Activated CD4-positive, alpha-beta T cell treated with anti-CD3 and anti-CD28 coated beads for 36 hours (primary cell): ENCODE data around the gene NDC80. TPM values are rescaled to one million over a fixed set of nuclear protein-coding genes. Genes with fewer than 3 reads are reported as not detected.

Experiments used
- ATAC-seq: fragments of 200-7000 bp; cut with Tn5 transposase; one replicate; pipeline ENCODE4 v1.10.0; 2021; ENCODE audit warnings: mild to moderate bottlenecking, moderate library complexity
- CTCF ChIA-PET: fragments of 350-600 bp; sonication (Branson Sonifier 250); formaldehyde crosslinking; loops from one replicate; lab custom pipeline; 2021; ENCODE audit warnings: antibody characterized with exemption; lab: Charles Lee
- POLR2A ChIA-PET: fragments of 350-600 bp; sonication (Branson Sonifier 250); formaldehyde crosslinking; loops from one replicate; lab custom pipeline; 2021; ENCODE audit warnings: antibody characterized with exemption, inconsistent platforms; lab: Charles Lee
- DNase-seq: peaks from one replicate; pipeline ENCODE4 v3.0.0-alpha.2; 2020
- H3K27ac Mint-ChIP-seq: one replicate; pipeline ENCODE4 v1.8.0; 2021; ENCODE audit warnings: mixed read lengths
- H3K27me3 Mint-ChIP-seq: one replicate; pipeline ENCODE4 v1.8.0; 2021; ENCODE audit warnings: mixed read lengths
- H3K36me3 Mint-ChIP-seq: one replicate; pipeline ENCODE4 v1.8.0; 2021; ENCODE audit warnings: low read depth, mixed read lengths
- H3K4me1 Mint-ChIP-seq: one replicate; pipeline ENCODE4 v1.8.0; 2021; ENCODE audit warnings: mixed read lengths
- H3K4me3 Mint-ChIP-seq: one replicate; pipeline ENCODE4 v1.8.0; 2021; ENCODE audit warnings: mild to moderate bottlenecking, moderate library complexity, mixed read lengths
- H3K9me3 Mint-ChIP-seq: one replicate; pipeline ENCODE4 v1.8.0; 2021; ENCODE audit warnings: low read depth, mixed read lengths
- intact Hi-C, 2 experiments: fragments of 100-400 bp; cut with DNase I in 1 of 2; cut with micrococcal nuclease in 1 of 2; formaldehyde crosslinking; loops; one replicate each; pipeline versions ENCODE4 v1.14.2 to v1.15.1; 2022 to 2024; cut with DNase I, micrococcal nuclease
- total RNA-seq, 2 experiments: library from RNA; stranded (reverse); gene quantifications; one replicate each; pipeline ENCODE4 v1.2.3, GENCODE V29; 2021

The NDC80 gene
- total RNA-seq, 2 experiments from 2014 or later, result 84.7 to 88.5 TPM

DNA sequence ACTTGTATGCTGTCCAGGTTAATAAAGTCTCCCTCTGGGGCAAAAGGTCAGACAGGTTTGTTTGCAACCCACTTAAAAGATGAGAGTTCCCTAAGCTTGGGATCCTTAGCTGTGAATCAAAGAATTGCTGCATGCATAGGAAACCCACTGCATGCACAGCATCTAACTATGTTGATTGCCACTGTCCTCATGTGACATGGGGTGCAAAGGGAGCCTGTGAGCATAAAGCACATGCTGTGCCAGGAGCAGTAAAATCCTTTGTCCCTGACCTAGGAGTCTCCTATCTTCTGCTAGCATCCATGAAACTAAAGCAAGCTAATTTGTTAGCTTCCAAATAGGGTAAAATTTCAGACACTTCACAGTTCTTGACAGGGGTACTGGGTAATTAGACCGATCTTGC is 13.8 kb upstream of the NDC80 start:
- POLR2A ChIA-PET, result interaction anchor here (1.2 kb wide), 1 partner anchor 15 kb away, joined by 3 read pairs; no protein-coding TSS in a partner anchor
- Mint-ChIP-seq H3K4me1 (no peaks in the 10 kb centered on the region), H3K9me3 (no peaks in the 10 kb centered on the region)

DNA sequence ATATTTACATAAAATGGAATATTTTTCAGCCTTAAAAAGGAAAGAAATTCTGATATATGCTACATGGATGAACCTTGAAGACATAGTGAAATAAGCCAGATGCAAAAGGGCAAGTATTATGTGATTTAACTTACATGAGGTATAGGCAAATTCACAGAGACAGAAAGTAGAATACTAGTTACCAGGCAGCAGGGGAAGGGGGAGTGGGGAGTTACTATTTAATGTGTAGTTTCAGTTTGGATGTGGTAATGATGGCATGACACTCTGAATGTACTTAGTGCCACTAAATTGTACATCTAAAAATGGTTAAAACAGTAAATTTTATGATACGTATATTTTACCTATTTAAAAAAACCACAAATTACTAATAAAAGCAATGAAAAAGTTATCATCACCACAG is 12.1 kb upstream of the NDC80 start:
- H3K36me3 Mint-ChIP-seq, result peaks cover 14% of the 10 kb centered on the region
- DNase-seq (no peak), ATAC-seq (no peak)
- ChIA-PET CTCF (no interaction called here), POLR2A (no interaction called here)
- H3K4me3 Mint-ChIP-seq, result no peak overlapping the region
- no peaks in the 10 kb centered on the region for H3K27me3 Mint-ChIP-seq
- intact Hi-C loops, result no loop called here
- H3K27ac Mint-ChIP-seq, result no peak overlapping the region
- no peaks in the 10 kb centered on the region for H3K4me1 Mint-ChIP-seq
- no peaks in the 10 kb centered on the region for H3K9me3 Mint-ChIP-seq

More for the DNA sequence above, 13.8 kb upstream of the NDC80 start:
- no peak for ATAC-seq
- no peak overlapping the region for H3K27ac Mint-ChIP-seq
- intact Hi-C loops, result no loop called here
- H3K27me3 Mint-ChIP-seq, result no peaks in the 10 kb centered on the region
- peaks cover 12% of the 10 kb centered on the region for H3K36me3 Mint-ChIP-seq
- no peak for DNase-seq
- H3K4me3 Mint-ChIP-seq, result no peak overlapping the region
- CTCF ChIA-PET, result interaction anchor here (0.7 to 3.0 kb wide), 2 partner anchors 10 to 33 kb away, joined by 3 to 15 read pairs; no protein-coding TSS in a partner anchor

DNA sequence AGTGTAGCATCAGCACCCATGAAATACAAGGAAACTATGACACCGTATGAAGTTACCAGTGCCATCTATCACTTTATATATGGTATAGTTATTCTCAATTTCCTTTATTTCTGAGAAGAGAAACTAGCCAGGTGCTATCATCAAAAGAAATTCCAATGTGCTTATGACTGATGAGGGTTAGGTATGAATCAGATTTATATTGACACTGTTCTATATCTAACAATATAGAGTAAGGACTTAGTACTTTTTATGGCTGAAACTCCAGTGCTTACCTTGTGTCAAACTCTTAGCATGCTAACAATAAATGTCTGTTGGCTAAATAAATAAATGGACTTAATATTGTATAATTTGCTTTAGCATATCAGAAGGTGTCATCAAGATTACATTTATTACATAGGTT is 7.0 kb upstream of the NDC80 start:
- no peak for DNase-seq
- CTCF ChIA-PET, result no interaction called here
- Mint-ChIP-seq H3K27ac (no peak overlapping the region), H3K4me3 (no peak overlapping the region), H3K9me3 (no peaks in the 10 kb centered on the region), H3K4me1 (peaks cover 34% of the 10 kb centered on the region), H3K27me3 (no peaks in the 10 kb centered on the region), H3K36me3 (peaks cover 32% of the 10 kb centered on the region)
- ATAC-seq, result peak; percentile 63
- POLR2A ChIA-PET, result no interaction called here
- intact Hi-C loops, result no loop called here

DNA sequence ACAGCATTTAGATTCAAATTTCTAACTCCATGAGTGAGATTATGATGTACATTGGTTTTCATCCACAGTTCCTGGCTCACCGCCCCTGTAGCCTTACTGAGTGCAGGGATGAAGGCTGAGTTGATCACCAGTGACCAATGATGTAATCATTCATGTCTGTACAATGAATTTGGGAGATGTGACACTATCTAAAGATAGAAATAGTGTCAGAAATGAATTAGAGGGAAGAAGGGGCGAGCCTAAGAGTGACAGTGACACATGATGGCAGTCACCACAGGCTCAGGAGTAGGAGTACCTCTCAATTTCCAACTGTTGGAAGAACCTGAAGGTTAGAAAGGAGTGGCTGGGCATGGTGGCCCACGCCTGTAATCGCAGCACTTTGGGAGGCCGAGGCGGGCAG is 3.2 kb upstream of the NDC80 start:
- no peak for DNase-seq
- no peak overlapping the region for H3K4me3 Mint-ChIP-seq
- H3K4me1 Mint-ChIP-seq, result peaks cover 51% of the 10 kb centered on the region
- no peaks in the 10 kb centered on the region for H3K9me3 Mint-ChIP-seq
- peaks cover 41% of the 10 kb centered on the region for H3K36me3 Mint-ChIP-seq
- CTCF ChIA-PET, result interaction anchor here (0.7 to 1.8 kb wide), 2 partner anchors 21 to 23 kb away, joined by 3 to 5 read pairs; no protein-coding TSS in a partner anchor
- H3K27me3 Mint-ChIP-seq, result no peaks in the 10 kb centered on the region
- no peak for ATAC-seq
- no peak overlapping the region for H3K27ac Mint-ChIP-seq
- intact Hi-C loops, result no loop called here
- POLR2A ChIA-PET, result interaction anchor here (0.7 kb wide), 1 partner anchor 42 kb away, joined by 4 read pairs; no protein-coding TSS in a partner anchor

DNA sequence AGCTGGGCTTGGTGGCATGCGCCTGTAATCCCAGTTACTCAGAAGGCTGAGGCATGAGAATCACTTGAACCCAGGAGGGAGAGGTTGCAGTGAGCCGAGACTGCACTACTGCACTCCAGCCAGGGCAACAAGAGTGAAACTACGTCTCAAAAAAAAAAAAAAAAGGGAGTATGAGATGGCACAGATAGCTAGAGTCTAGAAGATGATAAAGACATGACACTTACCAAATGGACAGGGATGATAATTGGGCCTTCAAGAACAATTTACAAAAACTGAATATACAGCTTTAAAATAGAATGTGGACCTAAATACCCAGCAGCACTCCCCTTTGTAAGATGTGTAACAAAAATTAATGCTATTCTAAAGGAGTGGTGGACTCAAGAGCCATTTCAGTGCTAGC is 2.8 kb upstream of the NDC80 start:
- intact Hi-C loops, result no loop called here
- Mint-ChIP-seq H3K4me3 (peak overlapping the region; percentile 2), H3K27me3 (no peaks in the 10 kb centered on the region), H3K27ac (no peak overlapping the region), H3K36me3 (peaks cover 44% of the 10 kb centered on the region), H3K9me3 (no peaks in the 10 kb centered on the region), H3K4me1 (peaks cover 55% of the 10 kb centered on the region)
- DNase-seq, result no peak
- ChIA-PET POLR2A (interaction anchor here (0.7 kb wide), 1 partner anchor 42 kb away, joined by 4 read pairs; no protein-coding TSS in a partner anchor), CTCF (interaction anchor here (0.7 kb wide), 1 partner anchor 23 kb away, joined by 3 read pairs; no protein-coding TSS in a partner anchor)
- no peak for ATAC-seq

DNA sequence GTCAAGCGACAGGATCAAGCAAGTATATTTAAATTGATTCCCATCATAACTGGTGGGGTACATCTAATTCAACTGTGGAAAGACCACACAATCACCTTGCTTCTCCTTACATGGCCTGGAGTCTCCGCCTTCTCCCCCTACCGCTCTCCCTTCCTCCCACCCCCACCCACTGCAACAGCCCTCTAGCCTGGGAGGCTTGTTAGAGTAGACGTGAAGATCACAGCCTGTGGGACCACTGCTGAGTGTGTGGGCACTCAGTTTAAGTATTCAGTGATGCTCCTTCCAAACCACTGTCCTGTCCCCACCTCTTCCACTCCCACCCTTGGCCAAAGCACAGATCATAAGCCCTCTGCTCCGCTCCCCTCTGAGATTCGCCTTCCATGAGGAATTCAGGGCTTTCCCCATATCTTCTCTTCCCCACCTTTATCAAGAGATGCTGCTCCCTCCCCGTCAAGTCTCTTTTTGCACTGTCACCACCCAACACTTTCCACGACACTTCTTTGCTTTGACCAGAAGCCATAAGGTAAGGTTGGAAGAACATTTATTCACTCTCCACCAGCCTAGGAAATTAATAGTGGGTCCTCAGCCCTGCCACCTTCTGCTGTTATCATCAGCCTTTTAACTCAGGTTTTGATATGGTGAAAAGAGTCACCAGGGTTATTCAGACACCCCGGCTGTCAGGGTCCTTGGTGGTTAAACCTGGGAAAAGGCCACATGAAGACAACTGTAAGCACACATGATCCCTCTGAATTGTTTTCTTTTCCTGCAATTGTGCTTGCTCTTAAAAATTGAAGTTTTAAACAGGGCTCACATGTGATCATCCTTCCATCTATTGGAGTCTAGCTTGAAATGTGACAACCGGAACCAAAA is 1.8 kb upstream of the NDC80 start:
- ChIA-PET CTCF (no interaction called here), POLR2A (no interaction called here)
- H3K36me3 Mint-ChIP-seq, result peaks cover 48% of the 10 kb centered on the region
- ATAC-seq (no peak), DNase-seq (no peak)
- no peaks in the 10 kb centered on the region for H3K9me3 Mint-ChIP-seq
- intact Hi-C loops, result loop anchor here (2.0 to 5.0 kb wide), 8 partner anchors 73 to 1033 kb away; partner anchors contain the start of genes EMILIN2 (in 1 of the 2) and MYL12B (in 1 of the 2)
- H3K27ac Mint-ChIP-seq, result peak overlapping the region; percentile 24
- no peaks in the 10 kb centered on the region for H3K27me3 Mint-ChIP-seq
- H3K4me1 Mint-ChIP-seq, result peaks cover 57% of the 10 kb centered on the region
- peak overlapping the region; percentile 98 for H3K4me3 Mint-ChIP-seq

DNA sequence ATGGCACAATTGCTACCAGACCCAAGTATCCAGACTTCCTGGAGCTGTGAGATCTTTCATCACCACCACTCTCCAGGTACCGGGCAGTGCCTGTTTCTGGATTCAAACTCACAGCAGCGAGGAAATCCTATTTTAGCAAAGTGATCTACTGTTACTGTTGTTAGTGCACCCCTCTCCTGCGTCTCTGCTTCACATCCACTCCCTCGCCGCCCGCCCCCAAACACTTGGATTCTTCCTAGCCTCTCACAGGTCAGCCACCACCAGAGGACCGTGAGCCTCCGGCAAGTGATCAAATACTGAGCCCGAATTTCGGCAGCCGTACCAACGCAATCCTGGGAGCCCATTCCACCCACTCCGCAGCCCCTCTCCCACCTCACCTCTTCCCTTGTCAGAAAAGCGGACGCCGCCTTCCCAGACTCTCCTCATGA is 571 bp upstream of the NDC80 start:
- no peaks in the 10 kb centered on the region for H3K27me3 Mint-ChIP-seq
- peak overlapping the region; percentile 98 for H3K4me3 Mint-ChIP-seq
- H3K27ac Mint-ChIP-seq, result peak overlapping the region; percentile 95
- H3K9me3 Mint-ChIP-seq, result no peaks in the 10 kb centered on the region
- DNase-seq (peak; percentile 76), ATAC-seq (peak; percentile 67)
- peaks cover 47% of the 10 kb centered on the region for H3K36me3 Mint-ChIP-seq
- intact Hi-C loops, result loop anchor here (1.0 to 5.0 kb wide), 11 partner anchors 71 to 1032 kb away; partner anchors contain the start of genes EMILIN2 (in 1 of the 2), MYL12A (in 1 of the 2), MYL12B (in 1 of the 2) and SMCHD1 (in 1 of the 2)
- ChIA-PET POLR2A (interaction anchor here (0.6 to 1.3 kb wide), 4 partner anchors 35 to 87 kb away, joined by 3 to 5 read pairs (median 5); partner anchors contain the start of gene SMCHD1), CTCF (interaction anchor here (1.0 to 1.7 kb wide), 3 partner anchors 35 to 727 kb away, joined by 3 to 4 read pairs (median 3); no protein-coding TSS in a partner anchor)
- peaks cover 51% of the 10 kb centered on the region for H3K4me1 Mint-ChIP-seq

DNA sequence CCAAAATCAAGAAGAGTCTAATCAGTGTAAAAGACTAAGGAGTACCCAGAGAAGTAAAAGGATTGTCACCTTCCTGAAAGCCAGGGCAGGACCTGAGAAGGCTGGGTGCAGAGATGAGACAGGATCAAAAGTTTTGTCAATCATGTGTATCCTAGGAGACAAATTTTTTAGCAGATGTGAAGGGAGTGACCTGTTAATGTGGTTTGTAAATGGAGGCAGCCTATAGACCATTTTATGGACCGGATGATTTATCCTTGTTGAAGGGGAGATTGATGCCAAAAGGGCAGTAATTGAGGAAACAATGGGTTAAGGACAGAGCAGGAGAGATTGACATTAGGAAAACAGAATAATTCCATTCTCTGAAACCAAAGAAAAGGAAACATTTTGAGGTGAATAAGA is 813 bp downstream of the NDC80 start:
- peak; percentile 23 for DNase-seq
- peak; percentile 45 for ATAC-seq
- Mint-ChIP-seq H3K36me3 (peaks cover 50% of the 10 kb centered on the region), H3K27me3 (no peaks in the 10 kb centered on the region), H3K4me1 (peaks cover 50% of the 10 kb centered on the region), H3K27ac (peak overlapping the region; percentile 95), H3K9me3 (no peaks in the 10 kb centered on the region), H3K4me3 (peak overlapping the region; percentile 98)
- intact Hi-C loops, result loop anchor here (2.0 to 5.0 kb wide), 7 partner anchors 17 to 1030 kb away; partner anchors contain the start of genes EMILIN2 (in 1 of the 2) and MYL12B (in 1 of the 2)
- CTCF ChIA-PET, result interaction anchor here (0.8 to 1.7 kb wide), 5 partner anchors 55 to 726 kb away, joined by 3 to 5 read pairs (median 3); partner anchors contain the start of gene SMCHD1
- POLR2A ChIA-PET, result interaction anchor here (1.1 to 1.3 kb wide), 2 partner anchors 84 to 85 kb away, joined by 3 read pairs; no protein-coding TSS in a partner anchor

DNA sequence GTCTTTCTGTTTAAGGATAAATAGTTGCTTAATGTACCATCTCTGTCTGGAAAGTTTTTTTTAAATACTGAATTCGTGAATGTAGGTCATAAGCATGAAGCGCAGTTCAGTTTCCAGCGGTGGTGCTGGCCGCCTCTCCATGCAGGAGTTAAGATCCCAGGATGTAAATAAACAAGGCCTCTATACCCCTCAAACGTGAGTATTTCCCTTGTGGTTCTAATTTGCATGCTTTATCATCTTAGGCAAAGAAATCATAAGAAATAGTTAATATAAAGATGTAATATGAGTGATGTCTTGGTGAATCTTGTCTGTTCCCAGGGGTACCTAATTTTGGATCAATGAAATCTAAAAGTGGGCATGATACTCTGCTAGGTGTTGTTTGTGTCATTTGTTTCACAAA is 1.5 kb downstream of the NDC80 start:
- Mint-ChIP-seq H3K27ac (peak overlapping the region; percentile 95), H3K4me3 (peak overlapping the region; percentile 98), H3K27me3 (no peaks in the 10 kb centered on the region), H3K9me3 (no peaks in the 10 kb centered on the region), H3K36me3 (peaks cover 52% of the 10 kb centered on the region), H3K4me1 (peaks cover 48% of the 10 kb centered on the region)
- ATAC-seq, result no peak
- intact Hi-C loops, result loop anchor here (2.0 to 5.0 kb wide), 7 partner anchors 16 to 1029 kb away; partner anchors contain the start of genes EMILIN2 (in 1 of the 2) and MYL12B (in 1 of the 2)
- CTCF ChIA-PET, result interaction anchor here (1.1 to 2.1 kb wide), 2 partner anchors 16 to 36 kb away, joined by 3 to 7 read pairs; no protein-coding TSS in a partner anchor
- no peak for DNase-seq
- POLR2A ChIA-PET, result interaction anchor here (0.5 to 1.1 kb wide), 2 partner anchors 30 to 84 kb away, joined by 3 to 4 read pairs; no protein-coding TSS in a partner anchor

DNA sequence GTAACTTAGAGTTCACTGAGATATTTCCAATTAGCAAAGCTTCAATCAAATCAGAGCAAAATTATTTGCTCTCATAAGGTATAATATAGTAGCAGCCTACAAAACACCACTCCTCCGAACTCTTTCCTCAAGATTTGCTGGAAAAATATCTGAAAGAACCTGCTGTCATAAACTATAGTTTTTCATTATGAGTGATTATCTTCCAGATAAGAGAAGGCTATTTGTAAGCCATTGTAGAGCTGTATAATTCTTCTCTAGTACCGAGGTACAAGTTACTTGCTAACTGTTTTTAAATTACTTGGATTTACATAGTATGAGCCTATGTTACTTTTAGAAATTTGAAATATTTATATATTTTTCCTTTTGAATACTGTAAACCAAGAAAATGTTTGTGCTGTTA is 2.1 kb downstream of the NDC80 start:
- Mint-ChIP-seq H3K27ac (peak overlapping the region; percentile 18), H3K36me3 (peaks cover 55% of the 10 kb centered on the region), H3K9me3 (no peaks in the 10 kb centered on the region), H3K4me3 (peak overlapping the region; percentile 98), H3K4me1 (peaks cover 48% of the 10 kb centered on the region), H3K27me3 (no peaks in the 10 kb centered on the region)
- no peak for ATAC-seq
- no peak for DNase-seq
- CTCF ChIA-PET, result interaction anchor here (1.0 to 2.1 kb wide), 7 partner anchors 15 to 236 kb away, joined by 3 to 7 read pairs (median 4); no protein-coding TSS in a partner anchor
- intact Hi-C loops, result loop anchor here (2.0 to 5.0 kb wide), 7 partner anchors 15 to 1029 kb away; partner anchors contain the start of genes EMILIN2 (in 1 of the 2) and MYL12B (in 1 of the 2)
- POLR2A ChIA-PET, result interaction anchor here (0.5 to 1.1 kb wide), 3 partner anchors 29 to 300 kb away, joined by 3 to 4 read pairs (median 3); no protein-coding TSS in a partner anchor
